Esophagus squamous epithelium (tissue), 5 donors: ENCODE data around the gene TSPAN1. TPM values are rescaled to one million over a fixed set of nuclear protein-coding genes. Genes with fewer than 3 reads are reported as not detected.
A peak's percentile ranks its signal among the peaks of the same experiment; 100 is the strongest.

ENCODE experiments used
- DNase-seq: peaks from one replicate; lab custom pipeline; 2025; lab: John Stamatoyannopoulos, UW
- H3K27ac ChIP-seq, 4 donors: fragments of 200-600 bp; sonication (generic); one replicate each; pipeline ENCODE4 v1.5.1; 2016 to 2019; ENCODE audit warnings: mild to moderate bottlenecking in 1 of 4
- H3K27me3 ChIP-seq, 4 donors: fragments of 200-600 bp; sonication (generic); 1 replicate in 3 of 4; 2 replicates in 1 of 4; pipeline versions ENCODE4 v1.5.1 to v1.6.0; 2017 to 2021; ENCODE audit warnings: antibody characterized with exemption in 1 of 4
- H3K36me3 ChIP-seq, 3 donors: fragments of 200-600 bp; sonication (generic); one replicate each; pipeline ENCODE4 v1.5.1; 2016 to 2019
- H3K4me1 ChIP-seq, 3 donors: fragments of 200-600 bp; sonication (generic); one replicate each; pipeline ENCODE4 v1.5.1; 2017 to 2019
- H3K4me3 ChIP-seq, 4 donors: fragments of 200-600 bp; sonication (generic); 1 replicate in 3 of 4; 2 replicates in 1 of 4; pipeline ENCODE4 v1.5.1; 2016 to 2019; ENCODE audit warnings: mild to moderate bottlenecking in 2 of 4, moderate library complexity in 1 of 4
- H3K9me3 ChIP-seq, 3 donors: fragments of 200-600 bp; sonication (generic); one replicate each; pipeline ENCODE4 v1.5.1; 2016 to 2019
- POLR2A ChIP-seq, 4 donors: fragments of 450-650 bp; IDR thresholded peaks; one replicate each; pipeline ENCODE4 v1.6.1; 2017; ENCODE audit warnings: antibody characterized with exemption in 4 of 4, mild to moderate bottlenecking in 4 of 4, moderate library complexity in 3 of 4
- WGBS, 2 donors: methylation state at CpG; one replicate each; pipeline ENCODE4 v1.1.5; 2018; 5-methylcytosine and 5-hydroxymethylcytosine counted together
- intact Hi-C: fragments of 100-400 bp; cut with DNase I; formaldehyde crosslinking; loops from one replicate; pipeline ENCODE4 v1.15.0; 2022
- total RNA-seq, 4 donors: library from RNA; depleted of rRNA; stranded (reverse); fragments of >200 nt; gene quantifications; one replicate each; pipeline ENCODE4 v1.1.0, GENCODE V29; 2016
- TF ChIP-seq, protein P1 (sequence below), 6 experiments: fragments of 450-650 bp in 4 of 6; fragments of 200-600 bp in 2 of 6; sonication (generic) in 2 of 6; IDR thresholded peaks; one replicate each; pipeline ENCODE4 v1.5.1; 2016 to 2019; ENCODE audit warnings: antibody characterized with exemption in 6 of 6, mild to moderate bottlenecking in 4 of 6, moderate library complexity in 4 of 6
- donor health status: DM: yes; HTN: yes; CAD: no.

Gene TSPAN1
- total RNA-seq, 4 donors from 2014 or later, result 1.4 to 10.7 (median 5.0) TPM

DNA sequence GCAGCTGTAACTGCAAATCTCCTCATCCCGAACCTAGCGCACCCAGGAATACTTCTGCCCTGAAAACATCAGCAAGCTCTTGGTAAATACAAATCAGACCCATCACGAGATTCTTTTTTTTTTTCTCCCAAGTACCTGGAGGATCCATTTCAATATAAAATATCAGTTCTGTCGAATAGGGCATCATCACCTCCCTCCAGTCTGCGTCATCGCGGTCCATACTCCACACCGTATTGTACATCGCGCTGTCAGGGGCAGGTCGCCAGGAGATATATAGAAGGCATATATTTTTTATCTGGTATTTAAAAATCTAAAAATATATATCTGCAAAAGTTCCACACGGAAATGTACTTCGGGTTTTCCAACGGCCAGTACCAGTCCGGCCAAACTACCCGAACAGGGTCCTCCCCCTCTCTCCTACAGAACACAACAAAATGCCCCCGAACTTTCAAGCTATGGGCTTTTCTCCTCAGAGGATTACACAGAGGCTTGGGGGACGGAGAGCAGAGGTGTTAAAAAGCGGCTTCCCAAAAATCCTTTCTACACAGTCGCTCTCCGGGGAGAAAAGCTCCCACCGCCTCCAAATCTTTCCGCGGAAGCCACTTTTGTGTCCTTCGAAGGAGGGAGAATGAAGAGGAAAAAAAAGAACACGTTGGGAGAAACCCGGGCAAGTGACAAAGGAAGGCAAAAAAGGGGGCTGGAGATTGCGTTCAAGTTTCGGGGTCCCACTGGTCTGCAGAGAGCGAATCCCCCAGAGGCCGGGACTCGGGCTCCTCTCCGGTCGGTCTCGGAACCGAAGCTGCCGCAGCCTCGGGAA lies 43.0 kb upstream of the TSPAN1 start:
- WGBS, 2 donors, result 1% methylated on average over 28 to 38 of the region's 38 CpGs
- intact Hi-C loops, result no loop called here
- no peak for DNase-seq

DNA sequence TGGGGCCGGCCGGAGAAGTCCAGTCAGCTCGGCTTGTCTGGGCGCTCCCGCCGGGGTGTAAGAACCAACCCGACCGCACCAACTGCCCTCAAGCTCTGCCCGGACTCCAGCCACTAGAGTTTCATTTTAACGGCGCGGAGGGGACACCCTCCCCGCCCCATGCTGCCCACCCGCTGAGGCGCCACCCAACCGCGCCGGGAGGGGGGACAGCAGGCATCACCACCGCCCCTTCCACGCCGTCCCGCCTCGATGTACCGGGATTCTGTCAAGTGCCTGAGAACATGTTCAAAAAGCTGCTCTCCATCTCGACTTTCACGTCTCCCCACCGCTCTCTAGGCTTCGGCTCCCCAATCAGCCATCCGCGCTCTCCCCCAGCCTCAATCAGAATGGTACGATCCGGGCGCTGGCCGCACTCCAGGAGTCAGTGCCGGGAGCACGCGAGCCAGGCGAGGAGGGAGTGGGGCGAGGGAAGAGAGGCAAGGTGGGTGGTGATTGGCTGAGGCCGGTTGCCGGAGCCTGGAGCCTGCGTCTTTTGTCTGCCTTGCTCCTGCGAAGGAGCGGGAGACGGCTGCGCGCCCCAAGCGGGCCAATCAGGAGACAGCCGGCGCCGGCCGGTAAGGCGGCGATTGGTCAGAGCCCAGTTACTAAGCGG lies 42.2 kb upstream of the TSPAN1 start, which contains the start of gene PIK3R3:
TSS of gene PIK3R3 (minus strand) at position 101 of the 652 bp plus-strand sequence. CDS start 677 bp downstream, outside the sequence.
- H3K27me3 ChIP-seq, result peaks cover 0 to 47% (median 0%) of the 10 kb centered on the region in 4 donors
- H3K27ac ChIP-seq, result peak within 1 kb of the TSS; percentile 89 to 95 (median 92)
- peaks cover 7 to 55% (median 8%) of the 10 kb centered on the region in 3 donors for H3K4me1 ChIP-seq
- no peaks in the 10 kb centered on the region for H3K36me3 ChIP-seq
- H3K4me3 ChIP-seq, result peak within 1 kb of the TSS; percentile 67 to 82 (median 76)
- WGBS, 2 donors, result 0 to 1% methylated on average over 21 to 30 of the region's 55 CpGs
- peak in 2 of 4 donors; percentile 91 to 97 for TF ChIP-seq POLR2A (IDR thresholded peaks at IDR 0.05)
- TF ChIP-seq, protein P1, sequence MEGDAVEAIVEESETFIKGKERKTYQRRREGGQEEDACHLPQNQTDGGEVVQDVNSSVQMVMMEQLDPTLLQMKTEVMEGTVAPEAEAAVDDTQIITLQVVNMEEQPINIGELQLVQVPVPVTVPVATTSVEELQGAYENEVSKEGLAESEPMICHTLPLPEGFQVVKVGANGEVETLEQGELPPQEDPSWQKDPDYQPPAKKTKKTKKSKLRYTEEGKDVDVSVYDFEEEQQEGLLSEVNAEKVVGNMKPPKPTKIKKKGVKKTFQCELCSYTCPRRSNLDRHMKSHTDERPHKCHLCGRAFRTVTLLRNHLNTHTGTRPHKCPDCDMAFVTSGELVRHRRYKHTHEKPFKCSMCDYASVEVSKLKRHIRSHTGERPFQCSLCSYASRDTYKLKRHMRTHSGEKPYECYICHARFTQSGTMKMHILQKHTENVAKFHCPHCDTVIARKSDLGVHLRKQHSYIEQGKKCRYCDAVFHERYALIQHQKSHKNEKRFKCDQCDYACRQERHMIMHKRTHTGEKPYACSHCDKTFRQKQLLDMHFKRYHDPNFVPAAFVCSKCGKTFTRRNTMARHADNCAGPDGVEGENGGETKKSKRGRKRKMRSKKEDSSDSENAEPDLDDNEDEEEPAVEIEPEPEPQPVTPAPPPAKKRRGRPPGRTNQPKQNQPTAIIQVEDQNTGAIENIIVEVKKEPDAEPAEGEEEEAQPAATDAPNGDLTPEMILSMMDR (IDR thresholded peaks at IDR 0.05), result peak in 3 of 6 experiments; percentile 9 to 27 (median 19)
- peak; percentile 72 for DNase-seq
- intact Hi-C loops, result no loop called here
- H3K9me3 ChIP-seq, result no peaks in the 10 kb centered on the region

More for the DNA sequence above, 43.0 kb upstream of the TSPAN1 start:
- no peaks in the 10 kb centered on the region for H3K36me3 ChIP-seq
- no peaks in the 10 kb centered on the region for H3K9me3 ChIP-seq
- peak overlapping the region; percentile 67 to 82 (median 76) for H3K4me3 ChIP-seq
- H3K27ac ChIP-seq, result peak overlapping the region; percentile 89 to 95 (median 92)
- H3K27me3 ChIP-seq, result peaks cover 0 to 45% (median 0%) of the 10 kb centered on the region in 4 donors
- no peak for TF ChIP-seq POLR2A (IDR thresholded peaks at IDR 0.05)
- TF ChIP-seq, protein P1 (IDR thresholded peaks at IDR 0.05), result no peak
- peaks cover 7 to 50% (median 8%) of the 10 kb centered on the region in 3 donors for H3K4me1 ChIP-seq

DNA sequence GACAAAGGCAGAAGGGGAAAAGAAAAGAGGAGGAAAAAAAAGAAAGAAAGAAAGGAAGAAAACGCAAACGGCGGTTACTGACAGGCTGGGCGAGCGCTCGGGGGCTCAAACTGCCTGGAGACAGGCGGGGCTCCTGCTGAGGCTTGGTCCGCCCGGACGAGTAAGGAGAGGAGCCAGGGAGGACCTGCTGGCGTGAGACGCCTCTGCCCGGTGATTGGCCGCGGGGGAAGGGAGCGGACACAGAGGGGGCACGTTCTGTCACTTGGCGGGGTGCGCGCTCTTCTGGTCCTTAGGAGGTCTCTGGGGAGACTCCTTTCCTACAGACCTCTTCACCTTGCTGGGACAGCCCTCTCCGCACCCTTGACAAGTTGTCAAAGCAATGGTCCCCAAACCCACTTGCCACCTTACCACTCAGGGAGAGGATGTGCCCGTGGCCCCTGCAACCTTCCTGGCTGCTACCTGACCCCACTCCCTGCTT lies 41.7 kb upstream of the TSPAN1 start:
- no peak for DNase-seq

DNA sequence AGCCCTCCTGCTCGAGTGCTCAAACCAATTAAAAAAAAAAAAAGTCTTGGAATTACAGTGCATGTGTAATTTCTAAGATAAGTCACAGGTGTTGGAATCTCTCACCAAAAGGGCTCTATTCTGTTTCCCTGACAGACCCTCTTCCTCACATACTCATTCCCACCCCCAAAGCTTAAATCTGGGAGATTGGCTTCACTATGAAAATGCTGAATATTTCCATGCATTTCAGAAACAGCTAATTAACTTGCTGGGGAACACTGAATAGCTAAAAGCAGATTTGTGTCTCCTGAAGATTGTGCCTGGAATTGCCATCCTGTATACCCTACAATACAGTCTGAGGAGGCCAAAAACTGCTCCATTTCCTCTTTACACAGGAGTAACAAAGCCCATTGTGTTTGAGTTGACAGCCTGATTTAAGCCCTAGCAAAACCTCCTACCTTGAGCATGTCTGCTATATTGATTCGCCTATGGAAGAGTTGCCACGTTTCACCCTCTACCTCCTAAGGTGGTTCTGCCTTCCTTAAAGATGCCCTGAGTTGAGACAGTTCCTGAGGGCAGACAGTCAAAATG lies 41.0 kb upstream of the TSPAN1 start:
- H3K27ac ChIP-seq, result peak overlapping the region; percentile 70 to 95 (median 92)
- WGBS, 2 donors, result 56 to 60% methylated on average over 3 of the region's 3 CpGs
- TF ChIP-seq, protein P1 (IDR thresholded peaks at IDR 0.05), result no peak
- TF ChIP-seq POLR2A (IDR thresholded peaks at IDR 0.05), result no peak
- intact Hi-C loops, result no loop called here
- peaks cover 7 to 58% (median 8%) of the 10 kb centered on the region in 3 donors for H3K4me1 ChIP-seq
- H3K27me3 ChIP-seq, result peaks cover 0 to 42% (median 0%) of the 10 kb centered on the region in 4 donors
- no peaks in the 10 kb centered on the region for H3K9me3 ChIP-seq
- peak overlapping the region in 3 of 4 donors; percentile 70 to 82 (median 82) for H3K4me3 ChIP-seq
- H3K36me3 ChIP-seq, result no peaks in the 10 kb centered on the region
- no peak for DNase-seq

More for the DNA sequence above, 41.7 kb upstream of the TSPAN1 start:
- Histone ChIP-seq H3K27me3 (peaks cover 0 to 48% (median 0%) of the 10 kb centered on the region in 4 donors), H3K4me3 (peak overlapping the region; percentile 67 to 82 (median 76)), H3K4me1 (peaks cover 7 to 58% (median 8%) of the 10 kb centered on the region in 3 donors), H3K27ac (peak overlapping the region; percentile 70 to 95 (median 92)), H3K36me3 (no peaks in the 10 kb centered on the region), H3K9me3 (no peaks in the 10 kb centered on the region)
- TF ChIP-seq POLR2A (IDR thresholded peaks at IDR 0.05), result no peak
- TF ChIP-seq, protein P1 (IDR thresholded peaks at IDR 0.05), result no peak
- intact Hi-C loops, result no loop called here
- whole genome bisulfite sequencing, 2 donors, result 1 to 4% methylated on average over 16 to 18 of the region's 22 CpGs
